ENCODE data around the gene SPATA25.

Gene SPATA25

DNA sequence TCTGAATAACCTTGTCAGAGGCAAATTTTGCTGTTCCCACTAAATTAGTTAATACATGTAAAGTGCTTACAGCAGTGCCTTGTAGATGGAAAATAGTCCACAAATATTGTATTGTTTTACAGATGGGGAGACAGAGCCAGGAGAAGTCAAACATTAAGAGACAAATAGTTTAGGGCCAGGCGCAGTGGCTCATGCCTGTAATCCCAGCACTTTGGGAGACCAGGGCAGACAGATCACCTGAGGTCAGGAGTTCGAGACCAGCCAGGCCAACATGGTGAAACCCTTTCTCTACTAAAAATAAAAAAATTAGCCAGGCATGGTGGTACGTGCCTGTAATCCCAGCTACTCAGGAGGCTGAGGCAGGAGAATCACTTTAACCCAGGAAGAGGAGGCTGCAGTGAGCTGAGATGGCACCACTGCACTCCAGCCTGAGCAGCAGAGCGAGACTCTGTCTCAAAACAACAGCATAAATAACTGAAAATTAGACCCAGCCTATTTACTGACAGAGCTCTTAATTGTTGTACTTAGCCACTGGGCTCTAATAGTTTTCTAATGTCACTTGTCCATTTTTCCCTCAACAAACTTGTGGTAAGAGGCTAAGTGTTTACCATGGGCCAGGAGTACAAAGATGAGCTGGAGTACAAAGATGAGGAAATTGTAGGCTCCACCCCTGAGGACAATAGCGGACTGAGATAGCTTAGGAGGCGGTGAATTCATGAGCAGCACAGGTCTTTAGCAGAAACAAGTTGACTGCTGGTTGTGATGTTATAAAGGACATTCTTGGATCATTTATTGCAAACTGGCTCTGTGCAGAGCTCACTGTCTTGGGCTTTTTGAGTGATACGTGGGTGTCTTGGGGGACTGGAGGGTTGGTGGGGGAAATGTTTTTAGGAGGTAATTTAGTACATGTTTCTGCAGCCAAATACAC lies 23.6 kb downstream of the SPATA25 start:
- DNase-seq, result no peak

GRCh38 chr20:45861221-45862075 lies 26.0 kb downstream of the SPATA25 start:
- no peak for DNase-seq

DNA sequence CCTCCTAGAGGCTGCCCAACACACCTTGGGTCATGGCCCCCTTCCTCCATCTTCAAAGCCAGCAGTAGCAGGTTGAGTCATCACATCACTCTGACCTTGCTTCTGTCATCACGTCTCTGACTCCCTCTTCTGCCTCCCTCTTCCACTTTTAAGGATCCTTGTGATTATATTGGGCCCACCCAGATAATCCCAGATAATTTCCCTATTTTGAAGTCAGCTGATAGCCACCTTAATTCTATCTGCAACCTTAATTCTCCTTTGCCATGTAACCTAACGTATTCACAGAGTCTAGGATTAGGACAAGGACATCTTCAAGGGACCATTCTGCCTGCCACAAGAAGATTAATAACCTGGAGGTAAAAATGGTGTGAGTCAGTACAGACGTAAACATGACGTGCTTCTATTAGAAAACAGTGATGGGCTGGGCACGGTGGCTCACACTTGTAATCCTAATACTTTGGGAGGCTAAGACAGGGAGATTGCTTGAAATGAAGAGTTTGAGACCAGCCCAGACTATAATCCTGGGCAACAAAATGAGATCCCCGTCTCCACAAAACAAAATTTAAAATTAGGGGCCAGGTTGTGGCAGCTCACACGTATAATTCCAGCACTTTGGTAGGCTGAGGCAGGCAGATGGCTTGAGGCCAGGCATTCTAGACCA lies 26.7 kb downstream of the SPATA25 start:
- DNase-seq, result no peak

- DNase-seq, result no peak
These were observed 27.5 kb downstream of the SPATA25 start for GRCh38 chr20:45859916-45860315.

- no peak for DNase-seq
These were observed 29.6 kb downstream of the SPATA25 start for GRCh38 chr20:45857882-45858216.

DNA sequence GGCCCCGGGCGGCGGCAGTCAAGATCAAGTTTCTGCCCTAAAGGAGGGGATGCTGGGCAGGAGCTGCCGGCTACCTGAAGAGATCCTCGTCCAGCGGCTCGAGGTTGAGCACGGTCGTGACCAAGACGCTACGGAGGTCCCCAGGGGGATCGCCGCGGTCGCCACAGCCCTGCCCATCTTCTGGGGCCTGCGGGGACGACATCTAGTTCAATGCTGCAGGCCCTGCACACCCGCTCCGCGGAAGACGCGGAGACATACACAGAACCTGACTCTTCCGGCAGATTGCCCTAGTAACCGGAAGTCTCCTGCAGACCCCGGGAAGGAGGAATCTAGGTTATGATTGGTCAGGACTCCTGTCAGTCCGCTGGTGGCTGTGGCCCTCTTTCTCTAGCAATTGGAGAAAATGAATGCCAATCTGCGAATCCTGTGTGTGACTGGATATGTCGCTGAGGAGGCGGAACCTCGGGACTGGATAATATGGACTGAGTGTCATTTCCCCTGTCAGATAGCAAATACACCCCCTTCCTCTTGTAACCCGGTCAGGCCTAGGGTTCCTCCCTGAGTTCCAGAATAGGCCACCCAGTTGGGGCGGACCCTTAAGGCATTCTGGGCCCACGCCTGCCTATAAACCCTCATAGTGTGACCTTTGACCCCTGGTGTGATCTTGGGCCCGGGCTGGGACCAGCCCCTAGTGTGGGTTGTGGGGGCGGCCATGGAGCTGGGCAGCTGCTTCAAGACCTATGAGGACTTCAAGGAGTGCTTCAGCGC lies 30.1 kb downstream of the SPATA25 start, which contains the start of the genes ACOT8 and ZSWIM3:
ACOT8 (minus strand) TSS at position 279 of the 768 bp plus-strand sequence; CDS start at position 202, 77 bp downstream.
ZSWIM3 (plus strand) TSS at position 501 of the 768 bp plus-strand sequence; CDS start at position 713, 212 bp downstream.
- DNase-seq, result peak; percentile 74 to 95

- DNase-seq, result no peak
These were observed 33.9 kb downstream of the SPATA25 start for GRCh38 chr20:45853484-45853883.

DNA sequence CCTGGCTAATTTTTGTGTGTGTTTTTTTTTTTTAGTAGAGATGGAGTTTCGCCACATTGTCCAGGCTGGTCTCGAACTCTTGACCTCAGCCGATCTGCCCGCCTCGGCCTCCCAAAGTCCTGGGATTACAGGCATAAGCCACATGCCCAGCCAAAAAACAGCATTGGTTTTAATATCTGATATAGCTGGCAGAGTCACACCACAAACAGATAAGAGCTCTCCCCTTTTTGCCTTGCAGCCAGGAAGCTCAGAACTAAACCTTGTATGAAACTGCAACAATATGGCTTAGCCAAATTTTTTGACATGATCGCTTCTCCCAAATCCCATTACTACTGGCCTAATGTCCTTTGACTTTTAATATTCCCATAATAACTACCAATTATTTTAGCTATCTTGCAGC lies 35.1 kb downstream of the SPATA25 start:
- DNase-seq, result no peak

- DNase-seq, result no peak
These were observed 35.9 kb downstream of the SPATA25 start for GRCh38 chr20:45851501-45851900.

DNA sequence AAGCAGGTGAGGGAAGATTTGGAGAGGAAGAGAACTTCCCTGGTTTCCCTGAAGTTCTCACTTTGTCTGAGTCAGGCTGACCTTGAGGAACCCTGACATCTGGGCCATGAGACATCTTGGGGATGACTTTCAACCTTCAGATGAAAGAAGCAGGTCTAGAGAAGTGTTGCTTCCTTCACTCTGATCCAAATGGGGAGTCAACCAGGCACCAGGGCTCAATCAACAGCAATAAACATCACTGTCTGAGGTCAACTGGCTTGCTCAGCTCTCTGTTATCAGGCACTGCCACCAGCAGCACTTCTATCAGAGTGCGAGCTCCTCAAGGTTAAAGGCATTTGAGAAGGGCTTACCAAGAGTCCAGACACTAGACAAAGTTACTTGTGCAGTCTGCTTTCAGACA lies 36.5 kb downstream of the SPATA25 start:
- DNase-seq, result no peak

DNA sequence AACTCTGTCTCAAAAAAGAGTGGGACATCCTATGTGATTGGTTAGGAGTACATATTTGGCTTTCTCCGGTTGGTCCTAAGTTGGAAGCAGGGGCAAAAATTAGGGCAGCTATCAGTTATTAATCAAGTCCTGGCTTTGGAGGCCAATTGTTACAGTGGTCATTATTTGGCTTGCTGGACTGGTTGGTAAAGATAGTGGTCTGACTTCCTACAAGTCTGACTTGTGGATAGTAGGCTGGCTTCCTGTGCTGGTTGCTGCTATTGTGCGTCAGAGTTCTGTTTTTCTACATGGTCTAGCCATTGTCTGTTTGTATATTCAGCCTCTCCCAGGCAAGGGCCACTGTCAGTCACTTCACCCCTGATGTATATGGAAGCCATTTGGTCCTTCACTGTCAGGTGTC lies 37.2 kb downstream of the SPATA25 start:
- DNase-seq, result no peak

DNA sequence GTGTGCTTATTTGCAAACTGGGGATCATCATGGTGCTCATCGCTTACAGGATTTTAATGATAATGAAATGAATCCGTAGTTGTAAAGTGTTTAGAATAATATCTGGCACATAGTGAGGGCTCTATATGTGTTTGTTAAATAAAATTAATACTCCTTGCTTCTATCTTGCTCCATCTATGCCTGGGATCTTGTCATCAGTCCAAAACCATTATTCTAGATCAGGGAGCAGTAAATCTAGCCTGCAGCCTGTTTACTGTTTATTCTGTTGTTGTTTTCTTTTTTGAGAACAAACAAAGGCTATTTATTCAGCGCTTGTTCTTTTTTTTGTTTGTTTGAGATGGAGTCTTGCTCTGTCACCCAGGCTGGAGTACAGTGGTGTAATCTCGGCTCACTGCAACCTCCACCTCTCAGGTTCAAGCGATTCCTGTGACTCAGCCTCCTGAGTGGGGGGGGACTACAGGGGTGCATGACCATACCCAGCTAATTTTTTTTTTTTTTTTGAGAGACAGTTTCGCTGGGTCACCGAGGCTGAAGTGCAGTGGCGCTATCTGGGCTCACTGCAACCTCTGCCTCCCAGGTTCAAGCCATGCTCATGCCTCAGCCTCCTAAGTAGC lies 38.3 kb downstream of the SPATA25 start:
- no peak for DNase-seq

DNA sequence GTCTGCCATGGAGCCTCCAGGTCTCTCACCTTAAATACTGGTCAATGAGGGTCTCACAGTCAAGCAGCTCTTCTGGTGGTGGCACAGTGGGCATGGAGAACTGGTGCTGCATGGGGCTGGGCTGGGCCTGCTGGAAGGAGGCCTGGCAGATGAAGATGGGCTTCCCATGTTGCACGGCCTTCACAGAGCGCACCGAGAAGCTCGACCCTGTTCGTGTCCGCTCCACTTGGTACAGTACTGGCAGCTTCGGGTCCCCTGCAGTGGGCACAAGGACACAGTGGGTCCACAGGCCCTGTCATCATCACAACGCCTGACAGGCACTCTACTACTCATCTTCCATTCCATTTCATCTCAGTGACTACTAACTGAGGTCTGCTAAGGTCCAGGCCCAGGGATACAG lies 39.0 kb downstream of the SPATA25 start:
- DNase-seq, result no peak

DNA sequence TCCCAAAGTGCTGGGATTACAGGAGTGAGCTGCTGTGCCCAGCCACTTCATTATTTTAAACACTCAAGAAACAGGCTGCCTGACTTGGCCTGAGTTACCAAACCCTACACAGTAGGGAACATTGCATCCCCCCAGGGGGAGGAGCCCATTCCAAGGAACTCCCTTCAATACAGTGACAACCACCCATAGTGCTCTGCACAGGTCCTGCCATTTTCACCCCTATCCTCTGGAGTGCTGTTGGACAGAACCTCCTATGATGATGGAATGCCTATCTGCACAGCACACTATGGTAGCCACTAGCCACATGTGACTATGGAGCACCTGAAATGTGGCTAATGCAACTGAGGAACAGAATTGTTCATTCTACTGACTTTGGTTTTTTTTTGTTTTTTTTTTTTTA lies 42.0 kb downstream of the SPATA25 start:
- DNase-seq, result no peak

DNA sequence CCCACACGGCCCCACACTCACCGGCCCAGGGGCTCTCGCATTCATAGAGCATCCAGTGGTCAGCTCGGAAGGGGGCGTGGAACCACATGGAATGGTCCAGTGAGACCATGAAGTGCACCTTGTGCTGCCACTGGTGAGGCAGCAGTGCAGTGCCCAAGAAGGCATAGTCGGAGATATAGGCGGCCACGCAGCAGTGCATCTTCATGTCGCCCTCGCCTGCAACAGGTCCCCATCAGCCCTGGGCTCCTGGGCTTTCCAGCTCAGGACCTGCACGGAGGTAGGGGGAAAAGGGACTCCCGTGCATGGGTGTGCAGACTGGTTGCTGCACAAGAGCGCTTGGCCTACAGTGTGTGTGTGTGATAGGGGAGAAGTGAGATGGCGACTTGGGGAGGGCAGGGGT lies 43.9 kb downstream of the SPATA25 start:
- DNase-seq, result no peak

DNA sequence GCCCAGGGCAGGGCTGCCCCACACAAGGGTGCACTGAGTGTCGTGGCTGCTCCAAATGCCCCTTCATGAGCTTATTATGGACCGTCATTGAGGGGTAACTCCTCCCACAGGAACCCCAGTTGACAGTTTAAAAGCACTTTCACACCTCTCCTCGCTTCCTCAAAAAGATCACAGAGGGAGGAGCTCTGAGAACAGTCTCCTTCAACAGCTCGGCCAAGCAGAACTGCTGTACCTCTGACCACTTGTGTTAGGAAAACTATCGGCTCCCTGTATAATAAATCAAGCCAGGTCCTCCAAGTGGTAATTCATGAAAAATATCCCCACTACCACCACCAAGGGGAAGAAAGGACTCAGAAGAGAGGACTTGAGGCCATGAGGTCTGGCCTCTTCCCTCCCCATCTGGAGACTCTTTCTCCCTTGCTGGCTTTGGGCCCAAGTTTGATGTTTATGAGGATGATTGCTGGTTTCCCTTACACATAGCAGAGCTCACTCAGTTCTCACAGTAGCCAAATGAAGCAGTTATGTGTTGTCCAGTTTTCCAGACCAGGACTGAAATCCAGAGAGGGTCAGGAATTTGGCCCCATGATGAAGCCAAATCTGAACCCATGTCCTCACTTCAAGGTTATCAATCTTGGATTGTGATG lies 45.1 kb downstream of the SPATA25 start:
- no peak for DNase-seq

DNA sequence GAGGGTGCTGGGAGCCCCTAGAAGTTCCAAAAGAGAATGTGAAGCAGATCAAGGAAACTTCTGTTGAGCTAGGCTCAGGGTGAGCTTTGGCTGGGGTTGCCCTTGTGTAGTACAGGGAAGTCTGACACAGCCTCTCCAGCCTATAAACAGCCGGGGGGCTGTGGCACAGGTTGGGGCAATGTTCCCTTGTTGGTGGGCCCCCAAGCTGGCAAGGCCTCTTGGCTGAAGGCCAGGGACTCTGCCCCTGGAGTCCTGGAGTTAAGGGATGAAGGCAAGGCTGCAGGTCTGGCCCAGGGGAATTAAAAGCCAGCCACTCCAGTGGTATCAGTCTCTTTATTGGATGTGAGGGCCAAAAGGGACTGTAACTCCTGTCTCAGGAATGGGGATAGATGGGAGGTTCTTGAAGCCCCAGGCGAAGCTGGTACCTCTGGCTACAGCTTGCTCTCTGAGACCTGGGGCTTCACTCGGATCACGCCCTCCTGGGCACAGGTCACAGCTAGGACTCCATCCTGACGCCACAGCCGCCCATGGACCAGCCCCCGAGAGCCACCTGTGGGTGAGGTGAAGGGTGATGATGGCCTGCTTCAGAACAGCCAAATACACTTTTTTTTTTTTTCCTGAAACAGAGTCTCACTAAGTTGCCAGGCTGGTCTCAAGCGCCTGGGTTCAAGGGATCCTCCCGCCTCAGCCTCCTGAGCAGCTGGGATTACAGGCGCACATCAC lies 45.9 kb downstream of the SPATA25 start:
- DNase-seq, result no peak

DNA sequence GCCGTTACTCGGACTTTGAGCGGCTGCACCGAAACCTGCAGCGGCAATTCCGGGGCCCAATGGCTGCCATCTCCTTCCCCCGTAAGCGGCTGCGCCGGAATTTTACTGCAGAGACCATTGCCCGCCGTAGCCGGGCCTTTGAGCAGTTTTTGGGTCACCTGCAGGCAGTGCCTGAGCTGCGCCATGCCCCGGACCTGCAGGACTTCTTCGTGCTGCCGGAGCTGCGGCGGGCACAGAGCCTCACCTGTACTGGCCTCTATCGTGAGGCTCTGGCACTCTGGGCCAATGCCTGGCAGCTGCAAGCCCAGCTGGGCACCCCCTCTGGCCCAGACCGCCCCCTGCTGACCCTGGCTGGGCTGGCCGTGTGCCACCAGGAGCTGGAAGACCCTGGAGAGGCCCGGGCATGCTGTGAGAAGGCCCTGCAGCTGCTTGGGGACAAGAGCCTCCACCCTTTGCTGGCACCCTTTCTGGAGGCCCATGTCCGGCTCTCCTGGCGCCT lies 46.7 kb downstream of the SPATA25 start:
- no peak for DNase-seq

- no peak for DNase-seq
These were observed 50.6 kb downstream of the SPATA25 start for GRCh38 chr20:45836841-45837240.
